Measurements from ENCODE around the gene DGKB.

DGKB gene

DNA sequence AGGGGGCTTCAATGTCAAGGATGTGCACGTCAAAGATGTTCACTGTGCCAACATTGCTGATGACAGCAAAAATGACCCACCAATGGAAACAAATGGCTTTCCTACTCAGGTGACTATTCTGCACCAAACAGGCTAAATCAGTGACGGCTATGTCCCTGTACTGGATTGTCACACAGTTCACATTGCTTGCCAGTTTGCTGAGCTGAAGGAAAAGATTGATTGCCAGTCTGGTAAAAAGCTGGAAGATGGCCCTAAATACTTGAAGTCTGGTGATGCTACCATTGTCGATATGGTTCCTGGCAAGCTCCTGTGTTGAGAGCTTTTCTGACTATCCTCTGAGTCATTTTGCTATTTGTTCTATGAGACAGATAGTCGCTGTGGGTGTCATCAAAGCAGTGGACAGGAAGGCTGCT, 710.9 kb downstream of the DGKB start:
- no peak for DNase-seq

DNA sequence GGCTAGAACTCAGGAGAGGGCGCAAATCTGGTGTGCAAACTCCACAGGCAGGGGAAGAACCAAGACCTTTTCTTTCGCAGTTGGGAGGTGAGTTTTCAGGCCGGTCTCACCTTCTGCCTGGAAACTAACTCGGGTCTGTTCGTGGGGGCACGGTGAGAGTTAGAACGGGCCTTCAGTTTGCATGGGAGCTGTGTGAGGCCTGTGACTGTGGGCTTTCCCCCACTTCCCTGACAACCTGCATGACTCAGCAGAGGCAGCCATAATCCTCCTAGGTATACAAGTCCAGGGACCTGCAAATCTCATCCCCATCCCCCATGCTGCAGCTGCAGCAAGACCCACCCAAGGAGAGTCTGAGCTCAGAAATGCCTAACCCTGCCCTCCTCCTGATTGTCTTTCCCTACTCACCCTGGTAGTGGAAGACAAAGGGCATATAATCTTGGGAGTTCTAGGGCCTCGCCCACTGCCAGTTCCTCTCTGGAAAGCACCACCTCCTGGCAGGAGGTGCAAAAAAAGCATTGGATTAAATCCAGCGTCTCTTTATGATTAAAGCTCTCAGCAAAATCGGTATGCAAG, 718.2 kb downstream of the DGKB start:
- no peak for DNase-seq

DNA sequence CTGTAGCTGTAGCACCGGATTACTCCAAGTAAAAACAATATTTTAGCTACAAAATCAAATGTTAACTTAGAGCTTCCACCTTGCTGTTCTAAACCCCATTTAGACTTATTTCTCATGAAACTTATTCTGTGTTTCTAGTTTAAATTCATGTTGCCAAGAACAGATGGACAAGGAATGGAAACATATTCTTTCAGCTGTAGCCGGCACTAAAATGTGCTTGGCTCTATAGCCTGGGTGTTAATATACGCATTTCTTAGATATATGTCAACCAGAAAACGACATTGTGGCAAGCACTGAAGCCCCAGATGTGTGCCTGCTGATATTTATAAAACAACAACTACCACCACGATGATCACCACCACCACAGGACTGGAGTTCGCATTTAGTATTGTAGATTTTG, 722.8 kb downstream of the DGKB start:
- no peak for DNase-seq

DNA sequence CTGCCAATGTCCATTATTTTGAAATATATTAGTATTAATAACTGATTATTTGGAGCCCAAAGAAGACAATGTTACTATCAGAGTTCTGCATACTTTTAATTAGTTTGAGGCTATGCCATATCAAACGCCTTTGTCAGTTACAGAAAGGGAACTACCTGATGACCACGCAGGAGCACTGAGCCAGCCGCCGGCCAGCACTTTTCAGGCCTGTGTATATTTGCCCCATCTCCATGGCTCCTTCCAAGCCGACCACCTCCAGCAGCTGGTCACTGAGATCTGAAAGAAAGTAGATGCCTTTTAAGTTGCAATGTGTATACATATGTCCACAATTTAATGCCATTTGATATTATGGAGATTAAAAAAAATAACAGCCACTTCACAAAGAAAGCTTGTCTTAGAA, 724.7 kb downstream of the DGKB start:
- no peak for DNase-seq

DNA sequence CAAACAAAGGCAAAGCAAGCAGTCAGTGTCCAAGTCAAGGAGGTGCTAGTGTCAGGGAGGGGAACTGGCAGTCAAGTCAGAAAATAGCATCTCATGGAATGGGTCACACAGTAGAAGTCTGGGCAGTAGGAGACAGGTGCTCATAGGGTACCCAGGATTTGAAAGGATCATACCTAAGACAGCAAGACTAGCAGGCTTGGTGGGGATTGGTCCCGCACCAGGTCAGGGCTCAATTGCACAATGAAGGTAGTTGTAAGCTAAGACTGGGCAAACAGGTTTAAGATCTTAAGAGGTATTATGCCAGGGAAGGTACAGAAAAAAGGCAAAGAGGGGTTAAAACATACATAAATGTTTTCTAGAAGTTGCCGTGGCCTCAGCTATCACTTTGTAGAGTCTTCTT, 731.7 kb downstream of the DGKB start:
- no peak for DNase-seq

DNA sequence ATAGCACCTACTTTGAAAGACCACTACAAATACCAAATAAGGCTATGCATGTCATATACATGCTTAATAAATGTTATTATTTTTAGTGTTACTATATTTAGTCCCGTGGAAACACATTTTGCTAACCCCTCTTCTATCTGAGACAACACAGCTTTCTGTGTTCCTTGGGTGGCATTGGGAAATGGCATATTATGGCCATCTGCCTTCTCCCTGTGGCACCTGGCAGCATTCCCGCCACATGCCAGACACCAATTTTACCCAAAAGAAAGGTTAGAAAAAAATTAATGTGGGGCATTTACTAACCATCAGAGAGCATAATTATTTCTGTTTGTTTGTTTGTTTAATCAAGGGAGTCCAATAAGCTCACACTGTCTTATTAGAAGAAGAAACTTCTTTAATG, 744.4 kb downstream of the DGKB start:
- no peak for DNase-seq

DNA sequence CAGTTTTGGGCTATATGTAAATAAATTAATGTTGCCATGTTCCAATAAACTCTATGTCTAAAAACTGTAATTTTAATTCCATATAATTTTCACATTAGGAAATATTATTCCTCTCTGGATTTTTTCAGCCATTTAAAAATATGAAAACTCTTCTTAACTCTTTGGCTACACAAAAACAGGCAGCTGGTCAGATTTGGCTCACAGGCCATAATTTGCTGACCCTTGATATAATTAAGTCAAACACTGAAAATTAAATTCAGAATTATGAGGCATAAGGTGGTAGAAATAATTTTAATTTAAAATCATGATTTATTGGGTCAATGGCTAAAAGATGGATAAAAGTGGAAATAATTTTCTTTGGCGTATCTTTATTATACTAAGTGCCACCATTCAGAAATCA, 746.1 kb downstream of the DGKB start:
- DNase-seq = no peak

DNA sequence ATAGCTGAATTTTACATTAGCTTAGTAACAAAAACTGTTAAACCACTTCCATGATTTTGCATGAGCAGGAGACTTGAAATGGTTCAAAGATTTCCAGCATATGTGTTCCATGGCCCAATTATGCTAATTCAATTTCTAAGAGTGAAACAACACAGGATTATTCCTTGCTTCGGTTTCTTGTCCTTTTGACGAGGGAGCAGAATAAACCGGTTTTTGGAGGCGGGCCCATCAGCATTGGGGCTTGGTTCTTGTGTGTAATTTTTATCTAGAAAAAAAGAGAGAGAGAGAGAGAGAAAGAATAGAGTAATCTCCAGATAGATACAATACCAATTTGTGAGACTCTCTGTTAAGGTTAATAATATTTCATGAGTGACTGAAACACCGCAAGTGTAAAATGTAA, 753.6 kb downstream of the DGKB start:
- no peak for DNase-seq

DNA sequence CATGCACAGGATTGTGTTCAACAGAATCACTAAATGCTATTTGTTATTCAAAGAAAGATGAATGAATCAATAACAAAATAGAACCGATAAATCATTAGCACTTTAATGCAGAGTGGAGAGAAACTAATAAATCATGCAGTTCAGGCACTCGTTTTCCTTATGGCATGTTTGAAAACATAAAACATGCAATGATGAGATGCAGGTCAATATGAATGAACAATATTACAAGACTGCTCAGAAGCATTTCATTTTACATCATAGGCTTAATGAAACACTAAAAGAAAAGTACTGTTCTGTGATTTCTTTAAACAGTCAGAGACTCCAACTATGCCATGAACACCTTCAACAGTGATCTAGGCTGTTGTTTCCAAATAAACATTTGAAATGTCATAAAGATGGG, 755.0 kb downstream of the DGKB start:
- DNase-seq = no peak

DNA sequence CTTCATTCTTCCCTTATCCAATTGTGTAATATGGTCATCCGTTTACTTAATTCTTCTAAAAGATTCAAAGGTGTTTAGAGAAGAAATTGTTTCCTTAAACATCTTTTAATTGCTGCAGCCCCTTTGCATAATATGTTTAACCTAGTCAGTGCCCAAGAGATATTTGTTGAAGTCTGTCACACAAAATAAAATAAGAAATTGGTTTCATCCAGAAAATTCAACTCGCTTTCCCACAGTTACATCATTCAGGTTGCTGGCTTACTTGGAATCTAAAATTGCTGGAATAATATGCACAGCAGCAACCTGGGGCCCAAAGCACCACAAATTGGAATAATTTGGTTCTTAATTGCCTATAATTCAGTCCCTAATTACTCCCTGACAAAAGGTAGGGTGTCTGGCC, 758.0 kb downstream of the DGKB start:
- no peak for DNase-seq

DNA sequence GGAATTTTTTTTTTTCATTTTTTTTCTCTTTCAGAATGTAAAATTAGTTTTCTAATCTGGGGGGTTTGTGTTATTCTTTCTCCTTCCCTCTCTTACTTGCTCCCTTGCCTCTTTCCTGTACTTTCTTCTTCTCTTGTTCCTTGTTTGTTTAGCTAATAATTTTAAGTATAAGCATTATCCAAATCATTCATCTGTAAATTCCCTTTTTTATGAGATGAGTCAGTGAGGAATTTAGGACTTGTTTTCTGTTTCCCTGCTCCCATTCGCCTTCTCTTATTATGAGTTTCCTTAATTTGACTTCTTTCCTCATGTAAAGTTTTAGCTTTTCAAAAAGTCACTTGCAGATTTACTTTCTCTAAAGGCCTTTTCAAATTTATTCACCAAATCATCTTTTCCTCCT, 758.4 kb downstream of the DGKB start:
- no peak for DNase-seq

DNA sequence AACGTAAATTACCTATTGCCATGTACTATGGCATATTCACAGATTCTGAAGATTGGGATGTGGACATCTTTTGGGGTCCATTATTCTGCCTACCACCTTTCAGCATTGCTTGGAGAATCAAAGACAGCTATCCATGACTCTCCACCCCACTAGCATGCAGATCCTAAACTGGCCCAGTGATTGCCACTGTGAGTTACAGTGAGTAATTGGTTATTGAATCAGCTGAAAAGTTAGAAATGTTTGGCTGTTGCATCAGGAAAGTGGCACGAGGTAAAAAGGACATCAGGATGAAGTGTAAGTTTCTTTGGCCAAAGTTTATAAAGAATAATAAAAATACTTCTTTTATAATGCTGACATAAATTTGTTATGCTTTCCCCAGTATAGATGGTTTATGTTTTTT, 764.9 kb downstream of the DGKB start:
- no peak for DNase-seq

DNA sequence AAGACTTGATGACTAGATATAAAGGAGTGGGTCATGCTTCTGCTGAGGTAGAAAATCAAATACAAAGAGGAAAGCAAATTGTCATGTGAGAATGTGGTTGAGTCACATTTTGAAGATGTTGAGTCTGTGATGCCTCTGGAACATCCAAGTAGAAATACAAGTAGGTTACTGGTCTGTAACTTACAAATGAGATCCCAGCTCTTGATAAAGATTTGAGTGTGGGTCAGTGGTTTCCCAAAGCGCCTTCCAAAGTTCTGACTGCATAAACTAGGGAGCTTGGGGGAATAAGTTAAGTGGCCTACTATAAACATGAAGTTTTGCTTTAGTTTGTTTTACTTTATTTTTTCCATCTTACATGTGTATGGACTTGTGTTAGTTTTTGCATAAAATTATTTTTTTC, 768.8 kb downstream of the DGKB start:
- DNase-seq = no peak

DNA sequence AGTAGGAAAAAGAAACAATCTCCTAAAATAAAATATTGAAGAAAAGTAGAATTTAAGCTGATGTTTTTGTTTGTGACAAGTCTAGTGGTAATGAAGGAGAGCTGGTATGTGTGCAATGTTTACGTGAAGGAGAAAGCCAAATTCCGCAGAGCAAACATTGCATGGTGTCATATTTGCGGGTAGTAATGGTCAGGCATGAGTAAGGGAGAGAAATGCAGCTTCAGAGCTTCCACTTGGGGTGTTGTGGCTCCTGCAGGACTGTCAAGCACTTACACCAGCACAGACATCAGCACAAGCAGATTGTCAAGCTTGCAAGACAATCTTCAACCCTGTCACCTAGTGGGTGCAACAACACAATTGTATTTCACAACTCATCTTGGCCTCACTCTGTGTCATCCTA, 776.6 kb downstream of the DGKB start:
- no peak for DNase-seq

DNA sequence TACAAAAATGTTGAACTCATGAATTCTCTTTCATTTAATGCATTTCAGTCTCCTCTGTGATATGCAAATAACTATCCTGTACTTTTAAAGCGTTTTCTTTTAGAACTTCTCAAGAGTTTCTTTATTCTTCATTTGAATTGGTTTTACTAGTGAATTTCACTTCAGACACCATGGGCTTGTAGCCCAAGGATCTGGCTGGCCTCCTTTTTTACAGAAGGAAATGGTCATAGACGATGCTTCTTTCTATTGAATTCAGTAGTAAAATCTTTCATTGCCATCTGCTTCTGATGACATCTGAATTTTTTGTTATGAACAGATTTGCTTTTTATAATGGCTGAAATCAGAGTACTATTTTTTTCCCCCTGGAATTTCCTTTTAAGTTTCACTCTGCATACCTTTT, 777.8 kb downstream of the DGKB start:
- no peak for DNase-seq

DNA sequence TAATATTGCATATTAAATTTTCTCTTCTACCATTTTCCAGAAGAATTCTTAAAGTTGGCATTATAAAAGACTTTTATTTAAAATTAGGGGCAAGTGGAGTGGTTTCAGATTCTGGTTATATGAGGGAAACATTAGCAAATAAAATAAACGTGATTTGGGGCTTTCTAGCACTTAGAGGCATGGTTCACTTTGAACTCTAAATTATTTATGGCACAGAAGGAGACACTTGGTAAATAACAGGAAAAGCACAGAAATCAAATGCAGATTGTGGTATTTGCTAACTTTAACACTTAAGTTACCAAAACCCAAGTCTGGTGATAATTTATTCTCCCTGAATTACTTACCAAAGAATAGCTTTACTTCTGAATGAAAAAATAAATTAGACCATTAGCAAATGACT, 778.6 kb downstream of the DGKB start:
- no peak for DNase-seq

DNA sequence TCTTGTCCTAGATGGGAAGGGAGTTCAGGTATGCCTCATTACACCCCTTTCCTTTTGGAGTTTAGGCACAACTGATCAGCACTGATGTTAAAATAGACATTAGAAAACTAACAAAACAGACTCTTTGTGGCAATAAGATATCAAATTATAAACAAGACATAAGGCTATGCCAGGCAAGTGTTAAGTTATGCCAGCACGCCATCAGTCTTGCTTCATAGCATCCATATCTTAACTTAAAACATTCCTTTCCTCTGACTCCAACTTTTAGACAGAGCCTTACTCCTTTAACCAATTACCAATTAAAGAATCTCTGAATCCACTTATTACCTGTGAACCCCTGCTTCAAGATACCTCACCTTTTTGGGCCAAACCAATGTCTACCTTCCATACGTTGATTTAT, 786.9 kb downstream of the DGKB start:
- no peak for DNase-seq

DNA sequence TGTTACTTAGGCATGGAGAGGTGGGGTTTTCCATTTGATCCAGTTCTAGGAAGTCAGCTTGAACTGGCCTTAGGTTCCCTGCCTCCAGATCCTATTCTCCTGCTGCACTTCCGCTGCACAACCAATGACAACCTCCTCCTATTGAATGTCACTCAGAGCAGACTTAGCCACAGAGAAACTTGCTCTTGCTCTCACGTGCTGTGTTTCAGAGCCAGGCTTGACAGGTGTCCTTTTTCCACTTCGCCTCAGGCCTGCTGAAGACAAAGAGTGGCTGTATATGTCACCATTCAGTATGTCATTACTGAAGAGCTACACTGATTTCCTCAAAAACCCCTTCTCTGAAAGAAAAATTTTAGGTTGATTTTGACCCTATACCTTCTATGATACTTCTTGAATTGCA, 797.7 kb downstream of the DGKB start:
- DNase-seq = no peak

DNA sequence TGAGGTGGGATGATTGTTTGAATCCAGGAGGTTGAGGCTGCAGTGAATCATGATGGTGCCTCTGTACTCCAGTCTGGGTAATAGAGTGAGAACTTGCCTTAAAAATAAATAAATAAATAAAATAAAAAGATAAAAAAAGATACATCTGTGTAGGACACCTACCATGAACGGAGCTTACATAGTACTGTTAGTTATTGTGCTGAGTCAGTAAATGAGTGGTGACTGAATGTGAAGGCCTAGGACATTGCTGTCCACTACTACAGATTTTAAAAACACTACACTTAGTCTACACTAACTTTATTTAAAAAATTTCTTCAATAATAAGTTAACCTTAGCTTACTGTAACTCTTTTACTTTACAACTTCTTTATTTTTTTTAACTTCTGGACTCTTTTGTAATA, 806.4 kb downstream of the DGKB start:
- DNase-seq = no peak

DNA sequence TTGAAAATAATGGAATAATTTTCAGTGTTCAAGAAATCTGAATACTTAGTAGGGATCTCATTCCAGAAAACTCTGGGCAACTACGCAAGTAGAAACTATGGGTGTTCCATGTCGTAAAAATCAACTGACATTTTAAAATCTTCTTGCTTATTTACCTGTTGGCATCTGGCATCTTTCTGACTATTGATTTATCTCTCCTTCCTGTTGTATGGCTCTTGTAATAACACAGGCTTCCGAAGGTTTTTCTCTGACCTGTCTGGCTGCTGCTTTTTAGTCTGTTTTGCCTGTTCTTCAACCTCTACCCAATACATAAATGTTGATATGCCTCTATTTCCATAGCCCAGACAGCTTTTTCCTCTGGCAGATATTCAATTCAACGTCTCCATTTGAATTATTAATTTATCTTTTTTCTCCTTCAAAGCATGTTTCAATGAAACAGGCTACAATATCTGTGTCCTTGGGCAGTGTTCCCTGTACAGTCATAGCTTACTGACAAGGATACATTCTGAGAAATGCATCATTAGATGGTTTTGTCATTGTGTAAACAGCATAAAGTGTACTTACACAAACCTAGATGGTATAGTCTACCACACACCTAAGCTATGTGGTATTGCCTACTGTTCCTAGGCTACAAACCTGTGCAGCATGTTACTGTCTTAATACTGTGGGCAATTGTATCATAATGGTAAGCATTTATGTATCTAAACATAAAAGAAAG, 807.2 kb downstream of the DGKB start:
- no peak for DNase-seq

All from activated CD4-positive, alpha-beta T cell treated with anti-CD3 and anti-CD28 coated beads, Interleukin-2, Interleukin-6, amounts not matched to agents 100 ng/mL and 50 ng/mL, durations not matched to agents 16 hours and 8 hours (primary cell).